Activated CD4-positive, alpha-beta T cell treated with anti-CD3 and anti-CD28 coated beads, Interleukin-2, amount 10 ng/mL, durations not matched to agents 24 days and 14 days (primary cell): ENCODE measurements around the gene FBF1. TPM values are rescaled to one million over a fixed set of nuclear protein-coding genes. Genes with fewer than 3 reads are reported as not detected.
"Not testable (repeated sequence)": the region's sequence is repeated elsewhere in the genome, so short reads cannot be mapped to it uniquely, and the experiment has no call there.

Experiments
- DNase-seq: peaks from one replicate; pipeline ENCODE4 v3.0.0; 2022
- H3K27ac Mint-ChIP-seq: one replicate; pipeline ENCODE4 v1.8.0; 2022; ENCODE audit warnings: mild to moderate bottlenecking, mixed read lengths
- H3K27me3 Mint-ChIP-seq: one replicate; pipeline ENCODE4 v1.8.0; 2022; ENCODE audit warnings: mixed read lengths
- H3K36me3 Mint-ChIP-seq: one replicate; pipeline ENCODE4 v1.8.0; 2022; ENCODE audit warnings: low read depth, mild to moderate bottlenecking, mixed read lengths
- H3K4me1 Mint-ChIP-seq: one replicate; pipeline ENCODE4 v1.8.0; 2021; ENCODE audit warnings: mixed read lengths
- H3K4me3 Mint-ChIP-seq: one replicate; pipeline ENCODE4 v1.8.0; 2022; ENCODE audit warnings: mild to moderate bottlenecking, moderate library complexity, mixed read lengths
- H3K9me3 Mint-ChIP-seq: one replicate; pipeline ENCODE4 v1.8.0; 2021; ENCODE audit warnings: mixed read lengths
- intact Hi-C: fragments of 100-400 bp; cut with micrococcal nuclease; formaldehyde crosslinking; loops from one replicate; pipeline ENCODE4 v1.15.1; 2023
- total RNA-seq: library from RNA; stranded (reverse); gene quantifications from 2 replicates; pipeline ENCODE4 v1.2.3, GENCODE V29; 2022

The FBF1 gene
- total RNA-seq, 1 donor from 2014 or later: 18.6 TPM

GRCh38 chr17:75876190-75876937, 64.5 kb downstream of the FBF1 start:
- H3K36me3 Mint-ChIP-seq: no peaks in the 10 kb centered on the region
- H3K4me1 Mint-ChIP-seq: peaks cover 35% of the 10 kb centered on the region
- intact Hi-C loops: loop anchor here (1.0 to 2.0 kb wide), 2 partner anchors 20 to 21 kb away; partner anchors contain the start of genes TRIM65 and WBP2
- peak overlapping the region; percentile 90 for H3K4me3 Mint-ChIP-seq
- H3K9me3 Mint-ChIP-seq: no peaks in the 10 kb centered on the region
- H3K27ac Mint-ChIP-seq: peak overlapping the region; percentile 96
- DNase-seq: peak; percentile 91
- peaks cover 6% of the 10 kb centered on the region for H3K27me3 Mint-ChIP-seq

GRCh38 chr17:75875940-75876189, 65.0 kb downstream of the FBF1 start:
- peaks cover 6% of the 10 kb centered on the region for H3K27me3 Mint-ChIP-seq
- peaks cover 35% of the 10 kb centered on the region for H3K4me1 Mint-ChIP-seq
- intact Hi-C loops: loop anchor here (1.0 to 2.0 kb wide), 2 partner anchors 21 kb away; partner anchors contain the start of genes TRIM65 and WBP2
- peak overlapping the region; percentile 90 for H3K4me3 Mint-ChIP-seq
- H3K27ac Mint-ChIP-seq: peak overlapping the region; percentile 96
- DNase-seq: no peak
- no peaks in the 10 kb centered on the region for H3K36me3 Mint-ChIP-seq
- no peaks in the 10 kb centered on the region for H3K9me3 Mint-ChIP-seq

GRCh38 chr17:75875182-75875939, 65.5 kb downstream of the FBF1 start:
- peaks cover 4% of the 10 kb centered on the region for H3K27me3 Mint-ChIP-seq

GRCh38 chr17:75874323-75875181, 66.3 kb downstream of the FBF1 start:
- H3K27ac Mint-ChIP-seq: no peak overlapping the region
- H3K4me3 Mint-ChIP-seq: no peak overlapping the region
- H3K27me3 Mint-ChIP-seq: no peaks in the 10 kb centered on the region
- no peak for DNase-seq
- intact Hi-C loops: no loop called here
- H3K4me1 Mint-ChIP-seq: peaks cover 35% of the 10 kb centered on the region
- H3K36me3 Mint-ChIP-seq: no peaks in the 10 kb centered on the region
- no peaks in the 10 kb centered on the region for H3K9me3 Mint-ChIP-seq

More at GRCh38 chr17:75875182-75875939, 65.5 kb downstream of the FBF1 start:
- no peaks in the 10 kb centered on the region for H3K36me3 Mint-ChIP-seq
- H3K4me1 Mint-ChIP-seq: peaks cover 35% of the 10 kb centered on the region
- no peak for DNase-seq
- peak overlapping the region; percentile 90 for H3K4me3 Mint-ChIP-seq
- peak overlapping the region; percentile 96 for H3K27ac Mint-ChIP-seq
- H3K9me3 Mint-ChIP-seq: no peaks in the 10 kb centered on the region
- intact Hi-C loops: no loop called here

- intact Hi-C loops: no loop called here
- Mint-ChIP-seq H3K9me3 (no peaks in the 10 kb centered on the region), H3K27me3 (no peaks in the 10 kb centered on the region), H3K4me3 (no peak overlapping the region), H3K36me3 (no peaks in the 10 kb centered on the region), H3K27ac (peak overlapping the region; percentile 37), H3K4me1 (peaks cover 34% of the 10 kb centered on the region)
- no peak for DNase-seq
Observed at GRCh38 chr17:75873587-75874322, 67.1 kb downstream of the FBF1 start.

GRCh38 chr17:75872434-75873351, 68.1 kb downstream of the FBF1 start:
- no peaks in the 10 kb centered on the region for H3K27me3 Mint-ChIP-seq
- peaks cover 31% of the 10 kb centered on the region for H3K4me1 Mint-ChIP-seq
- intact Hi-C loops: no loop called here
- H3K9me3 Mint-ChIP-seq: no peaks in the 10 kb centered on the region
- peak overlapping the region; percentile 85 for H3K27ac Mint-ChIP-seq
- peak; percentile 93 for DNase-seq
- no peaks in the 10 kb centered on the region for H3K36me3 Mint-ChIP-seq
- peak overlapping the region; percentile 18 for H3K4me3 Mint-ChIP-seq

GRCh38 chr17:75870228-75870627, 70.6 kb downstream of the FBF1 start:
- H3K27me3 Mint-ChIP-seq, H3K4me3 Mint-ChIP-seq, H3K27ac Mint-ChIP-seq, DNase-seq, intact Hi-C loops, H3K36me3 Mint-ChIP-seq, H3K9me3 Mint-ChIP-seq: not testable (repeated sequence)
- peaks cover 21% of the 10 kb centered on the region for H3K4me1 Mint-ChIP-seq

- no peaks in the 10 kb centered on the region for H3K27me3 Mint-ChIP-seq
- H3K4me3 Mint-ChIP-seq: no peak overlapping the region
- intact Hi-C loops: no loop called here
- no peaks in the 10 kb centered on the region for H3K36me3 Mint-ChIP-seq
- no peak overlapping the region for H3K27ac Mint-ChIP-seq
- peaks cover 28% of the 10 kb centered on the region for H3K4me1 Mint-ChIP-seq
- H3K9me3 Mint-ChIP-seq: no peaks in the 10 kb centered on the region
- no peak for DNase-seq
Observed at GRCh38 chr17:75869282-75870141, 71.3 kb downstream of the FBF1 start.

- intact Hi-C loops, H3K27ac Mint-ChIP-seq, DNase-seq, H3K4me3 Mint-ChIP-seq, H3K36me3 Mint-ChIP-seq, H3K27me3 Mint-ChIP-seq, H3K9me3 Mint-ChIP-seq: not testable (repeated sequence)
- peaks cover 31% of the 10 kb centered on the region for H3K4me1 Mint-ChIP-seq
Observed at GRCh38 chr17:75868730-75869281, 72.0 kb downstream of the FBF1 start.

- H3K4me3 Mint-ChIP-seq: peak overlapping the region; percentile 39
- intact Hi-C loops, DNase-seq, H3K36me3 Mint-ChIP-seq, H3K27me3 Mint-ChIP-seq, H3K9me3 Mint-ChIP-seq: not testable (repeated sequence)
- H3K27ac Mint-ChIP-seq: peak overlapping the region; percentile 66
- H3K4me1 Mint-ChIP-seq: peaks cover 28% of the 10 kb centered on the region
Observed at GRCh38 chr17:75865404-75866188, 75.2 kb downstream of the FBF1 start.

GRCh38 chr17:75864887-75865286, 76.0 kb downstream of the FBF1 start:
- peak overlapping the region; percentile 86 for H3K27ac Mint-ChIP-seq
- not testable (repeated sequence) for H3K27me3 Mint-ChIP-seq, H3K36me3 Mint-ChIP-seq, H3K9me3 Mint-ChIP-seq
- peak; percentile 69 for DNase-seq
- H3K4me1 Mint-ChIP-seq: peaks cover 28% of the 10 kb centered on the region
- intact Hi-C loops: loop anchor here (1.0 kb wide), 1 partner anchor 12 kb away; no protein-coding TSS in a partner anchor
- H3K4me3 Mint-ChIP-seq: peak overlapping the region; percentile 60
